K562 (cell line): ENCODE data around the gene NFE2. TPM values are rescaled to one million over a fixed set of nuclear protein-coding genes. Genes with fewer than 3 reads are reported as not detected.

ENCODE experiments used
- ASH1L ChIP-seq: fragments of 450-650 bp; IDR thresholded peaks from 2 replicates; pipeline ENCODE4 v1.6.1; 2018; ENCODE audit warnings: borderline replicate concordance, mild to moderate bottlenecking, low read depth; ENCODE audit not compliant: partially characterized antibody
- DMBX1 ChIP-seq: fragments of 250-450 bp; sonication (Bioruptor Pico); IDR thresholded peaks from 2 replicates; pipeline ENCODE4 v1.8.0; 2022; ENCODE audit warnings: inconsistent platforms, mild to moderate bottlenecking, moderate library complexity, borderline replicate concordance
- ELF1 ChIP-seq: fragments of 200-800 bp; sonication (Bioruptor generic); IDR thresholded peaks from 2 replicates; pipeline ENCODE4 v1.6.1; 2016; ENCODE audit warnings: missing genetic modification characterization, missing compliant biosample characterization
- ERF ChIP-seq: fragments of 450-650 bp; formaldehyde crosslinking; IDR thresholded peaks from 2 replicates; pipeline ENCODE4 v1.4.0; 2020; ENCODE audit warnings: mild to moderate bottlenecking, mixed read lengths
- HDGF ChIP-seq: fragments of 450-650 bp; IDR thresholded peaks from 2 replicates; pipeline ENCODE4 v1.6.1; 2016
- MBD2 ChIP-seq: sonication (generic); IDR thresholded peaks from 2 replicates; pipeline ENCODE4 v1.6.1; 2016; ENCODE audit warnings: low read depth, borderline replicate concordance
- NCOA6 ChIP-seq: fragments of 450-650 bp; IDR thresholded peaks from 2 replicates; pipeline ENCODE4 v1.6.1; 2017; ENCODE audit warnings: mild to moderate bottlenecking
- POU5F1 ChIP-seq: fragments of 150-350 bp; IDR thresholded peaks from 2 replicates; pipeline ENCODE4 v1.6.1; 2014; ENCODE audit warnings: borderline replicate concordance, low read length, low read depth, mild to moderate bottlenecking; ENCODE audit not compliant: partially characterized antibody
- SRSF9 ChIP-seq: fragments of 200-400 bp; formaldehyde crosslinking; IDR thresholded peaks from 2 replicates; pipeline ENCODE4 v1.6.1; 2017; ENCODE audit warnings: low read depth, low read length, borderline replicate concordance
- ZBTB17 ChIP-seq: fragments of 450-650 bp; formaldehyde crosslinking; IDR thresholded peaks from 2 replicates; pipeline ENCODE4 v1.4.0; 2020; ENCODE audit warnings: mild to moderate bottlenecking
- ZNF232 ChIP-seq: sonication (generic); formaldehyde crosslinking; IDR thresholded peaks from 2 replicates; pipeline ENCODE4 v1.8.0; 2022; ENCODE audit warnings: mild to moderate bottlenecking, missing genetic modification reagents
- ZNF586 ChIP-seq: fragments of 450-650 bp; formaldehyde crosslinking; conservative IDR thresholded peaks from 2 replicates; pipeline ENCODE4 v1.4.0; 2020; ENCODE audit warnings: mild to moderate bottlenecking, moderate library complexity
- ZNF696 ChIP-seq: fragments of 250-450 bp; sonication (Bioruptor Pico); conservative IDR thresholded peaks from 2 replicates; pipeline ENCODE4 v1.4.0; 2020; ENCODE audit warnings: mild to moderate bottlenecking, moderate library complexity
- polyA plus RNA-seq, 8 experiments: library from polyadenylated mRNA; depleted of rRNA in 4 of 8; stranded (reverse) in 5 of 8; unstranded in 3 of 8; fragments of >200 nt; fragmentation: Nextera tagmentation in 2 of 8; fragmentation: Illumina TruSeq in 1 of 8; extraction: Ambion mirVana in 2 of 8; extraction: Trizol in 1 of 8; gene quantifications; 2 replicates each; pipeline versions ENCODE4 v1.2.1 to v1.2.3, GENCODE V29; 2011 to 2014; ENCODE audit warnings: inconsistent platforms in 1 of 8, missing spikeins in 1 of 8
- total RNA-seq, 7 experiments: library from RNA; depleted of rRNA in 6 of 7; stranded (reverse); fragments of >200 nt in 6 of 7; fragmentation: Illumina TruSeq in 2 of 7; extraction: Trizol in 2 of 7; gene quantifications; 2 replicates each; pipeline versions ENCODE4 v1.2.1 to v1.2.3, GENCODE V29; 2011 to 2021; ENCODE audit warnings: low replicate concordance in 1 of 7
- TF ChIP-seq, protein P1 (sequence below): fragments of 200-800 bp; sonication (Bioruptor generic); IDR thresholded peaks from 2 replicates; pipeline ENCODE4 v1.6.1; 2017; ENCODE audit warnings: missing genetic modification characterization, missing compliant biosample characterization
- TF ChIP-seq, protein P2 (sequence below): fragments of 450-650 bp; IDR thresholded peaks from 2 replicates; pipeline ENCODE4 v1.6.1; 2017; ENCODE audit warnings: antibody characterized with exemption, mild to moderate bottlenecking
- TF ChIP-seq, protein P3 (sequence below): sonication (generic); formaldehyde crosslinking; IDR thresholded peaks from 2 replicates; pipeline ENCODE4 v1.8.0; 2023; ENCODE audit warnings: missing genetic modification reagents, mild to moderate bottlenecking, borderline replicate concordance
- TF ChIP-seq, protein P4 (sequence below): fragments of 250-450 bp; sonication (Bioruptor Pico); IDR thresholded peaks from 2 replicates; pipeline ENCODE4 v1.9.0; 2021; ENCODE audit warnings: mild to moderate bottlenecking

The NFE2 gene
- total and polyA plus RNA-seq, 9 of the 15 experiments (the other 6 are each of a cell fraction or from before 2014, with no cell fraction given), result 12.3 to 282 (median 208) TPM

DNA sequence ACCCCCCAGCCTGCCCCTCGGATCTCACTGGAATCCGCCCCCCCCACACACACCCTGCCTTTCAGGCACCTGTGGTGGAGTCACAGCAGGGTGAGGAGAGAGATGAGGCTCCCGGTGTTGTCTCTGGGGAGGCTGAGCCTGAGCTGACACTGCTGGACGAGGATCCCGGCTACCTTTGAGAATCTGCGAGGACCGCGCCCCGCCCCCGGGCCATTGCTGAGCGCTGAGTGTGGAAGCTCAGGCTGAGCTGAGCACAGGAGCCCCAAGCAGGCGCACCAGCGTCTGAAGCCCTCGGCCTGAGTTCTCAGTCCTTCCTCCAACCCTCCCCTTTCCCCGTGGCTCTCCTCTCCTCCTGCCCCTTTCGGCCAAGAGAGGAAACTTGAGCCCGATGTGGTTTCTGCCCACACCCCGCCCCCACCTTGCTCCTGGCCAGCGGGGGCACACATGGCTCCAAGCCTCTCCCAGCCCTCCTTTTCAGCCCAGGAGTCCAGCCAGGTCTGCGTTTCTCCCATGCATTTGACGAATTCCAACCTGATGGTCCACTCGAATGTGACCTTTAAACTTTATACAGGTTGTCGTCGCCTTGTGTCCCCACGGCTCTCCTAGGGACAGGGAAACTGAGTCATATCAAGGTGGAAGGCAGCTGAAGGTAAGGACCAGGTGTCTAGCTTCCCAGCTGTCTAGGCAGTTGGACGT, at the start of gene NFE2 (continued):
- TF ChIP-seq ASH1L (no peak), NCOA6 (no peak), DMBX1 (CRISPR knock-in tag) (no peak; the same call in 1 of the 2 replicates), ZNF586 (CRISPR knock-in tag) (no peak), ZNF696 (CRISPR knock-in tag) (no peak), HDGF (0 out of 2 replicates have a peak, but pooled peaks have one; percentile 16), ZNF232 (CRISPR knock-in tag) (no peak), MBD2 (peak; percentile 63; the same call in 1 of the 2 replicates), ERF (CRISPR knock-in tag) (no peak), ZBTB17 (CRISPR knock-in tag) (no peak), POU5F1 (no peak), SRSF9 (no peak), ELF1 (tag) (no peak)
- TF ChIP-seq, protein P1, sequence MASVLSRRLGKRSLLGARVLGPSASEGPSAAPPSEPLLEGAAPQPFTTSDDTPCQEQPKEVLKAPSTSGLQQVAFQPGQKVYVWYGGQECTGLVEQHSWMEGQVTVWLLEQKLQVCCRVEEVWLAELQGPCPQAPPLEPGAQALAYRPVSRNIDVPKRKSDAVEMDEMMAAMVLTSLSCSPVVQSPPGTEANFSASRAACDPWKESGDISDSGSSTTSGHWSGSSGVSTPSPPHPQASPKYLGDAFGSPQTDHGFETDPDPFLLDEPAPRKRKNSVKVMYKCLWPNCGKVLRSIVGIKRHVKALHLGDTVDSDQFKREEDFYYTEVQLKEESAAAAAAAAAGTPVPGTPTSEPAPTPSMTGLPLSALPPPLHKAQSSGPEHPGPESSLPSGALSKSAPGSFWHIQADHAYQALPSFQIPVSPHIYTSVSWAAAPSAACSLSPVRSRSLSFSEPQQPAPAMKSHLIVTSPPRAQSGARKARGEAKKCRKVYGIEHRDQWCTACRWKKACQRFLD (CRISPR knock-in tag), result peak; percentile 4; the same call in 1 of the 2 replicates
- TF ChIP-seq, protein P2, sequence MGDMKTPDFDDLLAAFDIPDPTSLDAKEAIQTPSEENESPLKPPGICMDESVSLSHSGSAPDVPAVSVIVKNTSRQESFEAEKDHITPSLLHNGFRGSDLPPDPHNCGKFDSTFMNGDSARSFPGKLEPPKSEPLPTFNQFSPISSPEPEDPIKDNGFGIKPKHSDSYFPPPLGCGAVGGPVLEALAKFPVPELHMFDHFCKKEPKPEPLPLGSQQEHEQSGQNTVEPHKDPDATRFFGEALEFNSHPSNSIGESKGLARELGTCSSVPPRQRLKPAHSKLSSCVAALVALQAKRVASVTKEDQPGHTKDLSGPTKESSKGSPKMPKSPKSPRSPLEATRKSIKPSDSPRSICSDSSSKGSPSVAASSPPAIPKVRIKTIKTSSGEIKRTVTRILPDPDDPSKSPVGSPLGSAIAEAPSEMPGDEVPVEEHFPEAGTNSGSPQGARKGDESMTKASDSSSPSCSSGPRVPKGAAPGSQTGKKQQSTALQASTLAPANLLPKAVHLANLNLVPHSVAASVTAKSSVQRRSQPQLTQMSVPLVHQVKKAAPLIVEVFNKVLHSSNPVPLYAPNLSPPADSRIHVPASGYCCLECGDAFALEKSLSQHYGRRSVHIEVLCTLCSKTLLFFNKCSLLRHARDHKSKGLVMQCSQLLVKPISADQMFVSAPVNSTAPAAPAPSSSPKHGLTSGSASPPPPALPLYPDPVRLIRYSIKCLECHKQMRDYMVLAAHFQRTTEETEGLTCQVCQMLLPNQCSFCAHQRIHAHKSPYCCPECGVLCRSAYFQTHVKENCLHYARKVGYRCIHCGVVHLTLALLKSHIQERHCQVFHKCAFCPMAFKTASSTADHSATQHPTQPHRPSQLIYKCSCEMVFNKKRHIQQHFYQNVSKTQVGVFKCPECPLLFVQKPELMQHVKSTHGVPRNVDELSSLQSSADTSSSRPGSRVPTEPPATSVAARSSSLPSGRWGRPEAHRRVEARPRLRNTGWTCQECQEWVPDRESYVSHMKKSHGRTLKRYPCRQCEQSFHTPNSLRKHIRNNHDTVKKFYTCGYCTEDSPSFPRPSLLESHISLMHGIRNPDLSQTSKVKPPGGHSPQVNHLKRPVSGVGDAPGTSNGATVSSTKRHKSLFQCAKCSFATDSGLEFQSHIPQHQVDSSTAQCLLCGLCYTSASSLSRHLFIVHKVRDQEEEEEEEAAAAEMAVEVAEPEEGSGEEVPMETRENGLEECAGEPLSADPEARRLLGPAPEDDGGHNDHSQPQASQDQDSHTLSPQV, result no peak
- TF ChIP-seq, protein P3, sequence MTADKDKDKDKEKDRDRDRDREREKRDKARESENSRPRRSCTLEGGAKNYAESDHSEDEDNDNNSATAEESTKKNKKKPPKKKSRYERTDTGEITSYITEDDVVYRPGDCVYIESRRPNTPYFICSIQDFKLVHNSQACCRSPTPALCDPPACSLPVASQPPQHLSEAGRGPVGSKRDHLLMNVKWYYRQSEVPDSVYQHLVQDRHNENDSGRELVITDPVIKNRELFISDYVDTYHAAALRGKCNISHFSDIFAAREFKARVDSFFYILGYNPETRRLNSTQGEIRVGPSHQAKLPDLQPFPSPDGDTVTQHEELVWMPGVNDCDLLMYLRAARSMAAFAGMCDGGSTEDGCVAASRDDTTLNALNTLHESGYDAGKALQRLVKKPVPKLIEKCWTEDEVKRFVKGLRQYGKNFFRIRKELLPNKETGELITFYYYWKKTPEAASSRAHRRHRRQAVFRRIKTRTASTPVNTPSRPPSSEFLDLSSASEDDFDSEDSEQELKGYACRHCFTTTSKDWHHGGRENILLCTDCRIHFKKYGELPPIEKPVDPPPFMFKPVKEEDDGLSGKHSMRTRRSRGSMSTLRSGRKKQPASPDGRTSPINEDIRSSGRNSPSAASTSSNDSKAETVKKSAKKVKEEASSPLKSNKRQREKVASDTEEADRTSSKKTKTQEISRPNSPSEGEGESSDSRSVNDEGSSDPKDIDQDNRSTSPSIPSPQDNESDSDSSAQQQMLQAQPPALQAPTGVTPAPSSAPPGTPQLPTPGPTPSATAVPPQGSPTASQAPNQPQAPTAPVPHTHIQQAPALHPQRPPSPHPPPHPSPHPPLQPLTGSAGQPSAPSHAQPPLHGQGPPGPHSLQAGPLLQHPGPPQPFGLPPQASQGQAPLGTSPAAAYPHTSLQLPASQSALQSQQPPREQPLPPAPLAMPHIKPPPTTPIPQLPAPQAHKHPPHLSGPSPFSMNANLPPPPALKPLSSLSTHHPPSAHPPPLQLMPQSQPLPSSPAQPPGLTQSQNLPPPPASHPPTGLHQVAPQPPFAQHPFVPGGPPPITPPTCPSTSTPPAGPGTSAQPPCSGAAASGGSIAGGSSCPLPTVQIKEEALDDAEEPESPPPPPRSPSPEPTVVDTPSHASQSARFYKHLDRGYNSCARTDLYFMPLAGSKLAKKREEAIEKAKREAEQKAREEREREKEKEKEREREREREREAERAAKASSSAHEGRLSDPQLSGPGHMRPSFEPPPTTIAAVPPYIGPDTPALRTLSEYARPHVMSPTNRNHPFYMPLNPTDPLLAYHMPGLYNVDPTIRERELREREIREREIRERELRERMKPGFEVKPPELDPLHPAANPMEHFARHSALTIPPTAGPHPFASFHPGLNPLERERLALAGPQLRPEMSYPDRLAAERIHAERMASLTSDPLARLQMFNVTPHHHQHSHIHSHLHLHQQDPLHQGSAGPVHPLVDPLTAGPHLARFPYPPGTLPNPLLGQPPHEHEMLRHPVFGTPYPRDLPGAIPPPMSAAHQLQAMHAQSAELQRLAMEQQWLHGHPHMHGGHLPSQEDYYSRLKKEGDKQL (CRISPR knock-in tag), result no peak
- TF ChIP-seq, protein P4, sequence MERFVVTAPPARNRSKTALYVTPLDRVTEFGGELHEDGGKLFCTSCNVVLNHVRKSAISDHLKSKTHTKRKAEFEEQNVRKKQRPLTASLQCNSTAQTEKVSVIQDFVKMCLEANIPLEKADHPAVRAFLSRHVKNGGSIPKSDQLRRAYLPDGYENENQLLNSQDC (CRISPR knock-in tag), result no peak
